GM20431 (cell line): ENCODE results near the gene SRCIN1.

Experiments
- in situ Hi-C: fragments of 300-500 bp; cut with MseI, MboI; formaldehyde crosslinking; loops from one replicate; pipeline ENCODE4 v1.15.0; 2020; ENCODE audit warnings: low sequenced_read_pairs; ENCODE audit not compliant: unreplicated experiment

SRCIN1 gene

GRCh38 chr17:38602453-38602852 lies 3.3 kb downstream of the SRCIN1 start:
- in situ Hi-C loops, result no loop called here

- in situ Hi-C loops, result no loop called here
Observed at GRCh38 chr17:38601539-38602351, 4.0 kb downstream of the SRCIN1 start.

- in situ Hi-C loops, result no loop called here
Observed at GRCh38 chr17:38600906-38601305, 4.8 kb downstream of the SRCIN1 start.

GRCh38 chr17:38600416-38600815 lies 5.3 kb downstream of the SRCIN1 start:
- in situ Hi-C loops, result no loop called here

GRCh38 chr17:38599398-38599856 lies 6.3 kb downstream of the SRCIN1 start:
- in situ Hi-C loops, result no loop called here

GRCh38 chr17:38598995-38599394 lies 6.8 kb downstream of the SRCIN1 start:
- in situ Hi-C loops, result no loop called here

- in situ Hi-C loops, result no loop called here
Observed at GRCh38 chr17:38598536-38598935, 7.2 kb downstream of the SRCIN1 start.

- in situ Hi-C loops, result no loop called here
Observed at GRCh38 chr17:38597375-38597774, 8.4 kb downstream of the SRCIN1 start.

GRCh38 chr17:38596651-38597050 lies 9.1 kb downstream of the SRCIN1 start:
- in situ Hi-C loops, result no loop called here

GRCh38 chr17:38595892-38596291 lies 9.9 kb downstream of the SRCIN1 start:
- in situ Hi-C loops, result no loop called here

- in situ Hi-C loops, result no loop called here
Observed at GRCh38 chr17:38594152-38594551, 11.6 kb downstream of the SRCIN1 start.

GRCh38 chr17:38592487-38592886 lies 13.3 kb downstream of the SRCIN1 start:
- in situ Hi-C loops, result no loop called here

- in situ Hi-C loops, result no loop called here
Observed at GRCh38 chr17:38591759-38592241, 14.0 kb downstream of the SRCIN1 start.

GRCh38 chr17:38590988-38591758 lies 14.6 kb downstream of the SRCIN1 start:
- in situ Hi-C loops, result no loop called here

- in situ Hi-C loops, result no loop called here
Observed at GRCh38 chr17:38589462-38590114, 16.2 kb downstream of the SRCIN1 start.

- in situ Hi-C loops, result no loop called here
Observed at GRCh38 chr17:38588788-38589174, 17.0 kb downstream of the SRCIN1 start.

GRCh38 chr17:38587947-38588787 lies 17.6 kb downstream of the SRCIN1 start:
- in situ Hi-C loops, result no loop called here

- in situ Hi-C loops, result no loop called here
Observed at GRCh38 chr17:38587203-38587602, 18.5 kb downstream of the SRCIN1 start.

GRCh38 chr17:38586788-38587187 lies 19.0 kb downstream of the SRCIN1 start:
- in situ Hi-C loops, result no loop called here
